ENCODE data around the gene TUB. TPM values are rescaled to one million over a fixed set of nuclear protein-coding genes. Genes with fewer than 3 reads are reported as not detected.

The TUB gene
- total RNA-seq, 2 experiments from 2014 or later: 0.36 to 0.58 TPM

Other genes with a start within 250 kb of the TUB start
- gene OR10A6, start 149.9 kb upstream of the TUB start, total RNA-seq: not detected
- gene OR10A3, start 139.5 kb upstream of the TUB start, total RNA-seq: not detected
- not detected for gene NLRP10, start 115.8 kb upstream of the TUB start, total RNA-seq
- 100 to 1,000 TPM; 309 to 319 TPM for gene EIF3F, start 93.9 kb upstream of the TUB start, total RNA-seq
- gene RIC3, start 87.8 kb downstream of the TUB start, total RNA-seq: 1 to 10 TPM; 5.0 to 5.6 TPM
- not detected for gene LMO1, start 182.7 kb downstream of the TUB start, total RNA-seq